NT2/D1 (cell line): Measurements from ENCODE around the gene MMP20.

ENCODE experiments used
- SUZ12 ChIP-seq: IDR thresholded peaks from 2 replicates; pipeline ENCODE4 v1.6.1; 2011; ENCODE audit not compliant: insufficient read length, insufficient read depth; ENCODE audit errors: extremely low read depth
- YY1 ChIP-seq: IDR thresholded peaks from 2 replicates; pipeline ENCODE4 v1.6.1; 2011; ENCODE audit not compliant: insufficient read length, insufficient read depth

- TF ChIP-seq YY1: no peak
- no peak for TF ChIP-seq SUZ12
Observed at GRCh38 chr11:102561636-102562035, 63.5 kb downstream of the MMP20 start.
